Measurements from ENCODE around the gene OR2A25.
"Not testable (repeated sequence)": the region's sequence is repeated elsewhere in the genome, so short reads cannot be mapped to it uniquely, and the experiment has no call there.

The OR2A25 gene

DNA sequence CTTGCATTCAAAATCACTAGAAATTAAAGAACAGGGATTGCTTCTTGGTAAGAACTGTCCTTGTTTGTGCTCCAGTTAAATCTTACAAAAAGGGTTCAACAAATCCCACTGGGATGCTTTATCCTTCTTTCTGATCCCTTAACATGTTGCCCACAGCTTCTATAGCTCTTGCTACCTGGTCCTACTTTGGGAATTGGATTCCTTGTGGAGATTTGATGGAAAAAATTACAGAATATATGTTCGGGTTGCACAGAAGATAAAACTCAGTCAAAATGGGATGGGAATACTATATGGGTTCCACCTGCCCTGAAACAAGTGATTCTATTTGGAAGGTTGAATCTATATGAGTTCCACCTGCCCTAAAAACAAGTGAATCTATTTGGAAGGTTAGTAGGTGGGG lies at the start of gene OR2A25:
Gene OR2A25 (plus strand): TSS at position 301 of the 400 bp plus-strand sequence. CDS start 4,409 bp downstream, outside the sequence.
- no peak for DNase-seq

DNA sequence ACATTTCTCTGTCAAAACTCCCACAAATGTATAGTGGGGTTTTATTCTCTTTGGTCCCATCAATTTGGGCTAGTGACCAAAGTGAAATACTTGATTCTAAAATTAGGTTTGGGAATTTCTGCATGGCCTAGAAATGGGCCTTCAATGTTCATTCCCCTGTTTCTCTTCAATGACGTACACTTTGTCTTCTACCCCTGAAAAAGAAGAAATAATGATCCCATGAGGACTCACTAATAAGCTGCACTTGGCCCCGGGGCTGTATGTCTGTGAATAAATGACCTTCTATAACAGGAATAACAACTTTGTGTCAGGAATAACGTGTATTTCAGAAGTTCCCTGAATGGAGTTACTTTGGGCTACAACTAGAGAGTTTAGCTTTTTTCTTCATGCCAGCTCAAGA lies 49.3 kb upstream of the OR2A25 start:
- no peak for DNase-seq

DNA sequence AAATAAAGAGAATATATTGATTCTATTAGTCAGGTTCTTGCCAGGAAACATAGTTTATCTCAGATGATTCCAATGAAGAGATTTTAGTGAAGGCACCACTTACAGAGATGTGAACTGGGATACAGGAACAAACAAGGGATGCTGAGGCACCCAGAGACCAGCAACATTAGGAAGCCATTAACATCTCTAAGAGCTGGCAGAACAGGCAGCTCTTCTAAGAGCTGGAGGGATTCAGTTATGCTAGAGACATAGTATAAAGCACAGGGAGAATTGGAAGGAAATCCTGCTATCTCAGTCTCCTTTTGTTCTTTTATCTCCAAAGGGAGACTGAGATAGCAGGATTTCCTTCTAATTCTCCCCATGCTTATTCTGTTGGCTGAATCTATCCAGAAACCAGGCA lies 47.4 kb upstream of the OR2A25 start:
- DNase-seq = no peak

- no peak for DNase-seq
These were observed 46.3 kb upstream of the OR2A25 start for GRCh38 chr7:144023171-144023827.

GRCh38 chr7:144024213-144024612 lies 45.4 kb upstream of the OR2A25 start:
- DNase-seq = no peak

DNA sequence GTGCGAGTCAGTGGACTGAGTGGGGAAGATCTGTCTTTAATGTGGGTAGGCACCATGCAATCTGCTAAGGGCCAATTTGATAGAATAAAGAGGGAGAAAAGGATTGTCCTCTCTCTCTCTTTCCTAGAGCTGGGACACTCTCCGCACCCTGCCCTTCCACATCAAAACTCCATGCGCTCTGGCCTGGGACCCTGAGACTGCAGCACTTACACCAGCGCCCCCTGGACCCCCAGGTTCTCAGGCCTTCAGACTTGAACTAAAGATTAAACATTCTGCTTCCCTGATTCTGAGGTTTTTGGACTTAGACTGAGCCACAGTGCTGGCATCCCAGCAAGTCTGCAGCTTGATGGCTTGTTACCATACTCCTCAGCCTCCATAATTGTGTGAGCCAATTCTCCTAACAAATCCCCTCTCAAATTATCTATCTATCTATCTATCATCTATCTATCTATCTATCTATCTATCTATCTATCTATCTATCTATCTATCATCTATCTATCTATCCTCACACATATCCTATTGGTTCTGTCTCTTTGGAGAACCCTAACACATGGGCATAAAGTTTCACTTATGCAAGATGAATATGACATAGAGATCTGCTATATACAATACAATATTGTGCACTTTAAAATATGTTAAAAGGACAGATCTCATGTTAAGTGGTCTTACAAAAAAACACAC lies 43.3 kb upstream of the OR2A25 start:
- no peak for DNase-seq

GRCh38 chr7:144027070-144027469 lies 42.5 kb upstream of the OR2A25 start:
- peak in 1 of 2 experiments; percentile 22 for DNase-seq

DNA sequence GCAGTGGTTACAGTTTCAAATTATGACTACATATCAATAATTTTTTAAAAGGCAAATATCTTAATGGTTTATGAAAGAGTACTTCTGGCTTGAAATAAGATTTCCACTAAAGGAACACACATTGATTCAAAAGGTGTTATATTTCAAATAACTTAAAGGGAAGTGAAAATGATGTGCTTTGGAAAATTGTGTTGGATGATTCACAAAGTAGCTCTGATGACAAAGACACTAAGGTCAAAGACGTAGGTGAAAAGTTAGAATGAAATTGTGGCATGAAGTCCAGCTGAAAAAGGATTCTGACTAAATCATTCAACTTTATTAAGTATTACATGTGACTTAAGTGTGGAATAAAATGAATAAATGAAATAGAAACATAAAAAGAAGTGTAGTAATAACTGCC lies 41.6 kb upstream of the OR2A25 start:
- no peak for DNase-seq

GRCh38 chr7:144028547-144028946 lies 41.1 kb upstream of the OR2A25 start:
- no peak for DNase-seq

GRCh38 chr7:144032516-144032915 lies 37.1 kb upstream of the OR2A25 start:
- no peak for DNase-seq

GRCh38 chr7:144032985-144033709 lies 36.5 kb upstream of the OR2A25 start:
- no peak for DNase-seq

DNA sequence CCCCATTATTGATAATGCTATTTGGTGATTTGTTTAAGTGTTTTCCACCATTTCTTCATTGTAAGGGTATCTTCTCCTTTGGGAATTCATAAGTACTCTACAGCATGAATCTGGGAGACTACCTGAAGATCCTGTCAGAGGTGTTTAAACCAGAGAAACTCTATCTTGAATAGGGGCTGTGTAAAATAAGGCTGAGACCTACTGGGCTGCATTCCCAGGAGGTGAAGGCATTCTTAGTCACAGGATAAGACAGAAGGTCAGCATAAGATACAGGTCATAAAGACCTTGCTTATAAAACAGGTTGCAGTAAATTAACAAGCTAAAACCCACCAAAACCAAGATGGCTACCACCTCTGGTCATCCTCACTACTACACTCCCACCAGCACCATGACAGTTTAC lies 34.2 kb upstream of the OR2A25 start:
- DNase-seq = no peak

DNA sequence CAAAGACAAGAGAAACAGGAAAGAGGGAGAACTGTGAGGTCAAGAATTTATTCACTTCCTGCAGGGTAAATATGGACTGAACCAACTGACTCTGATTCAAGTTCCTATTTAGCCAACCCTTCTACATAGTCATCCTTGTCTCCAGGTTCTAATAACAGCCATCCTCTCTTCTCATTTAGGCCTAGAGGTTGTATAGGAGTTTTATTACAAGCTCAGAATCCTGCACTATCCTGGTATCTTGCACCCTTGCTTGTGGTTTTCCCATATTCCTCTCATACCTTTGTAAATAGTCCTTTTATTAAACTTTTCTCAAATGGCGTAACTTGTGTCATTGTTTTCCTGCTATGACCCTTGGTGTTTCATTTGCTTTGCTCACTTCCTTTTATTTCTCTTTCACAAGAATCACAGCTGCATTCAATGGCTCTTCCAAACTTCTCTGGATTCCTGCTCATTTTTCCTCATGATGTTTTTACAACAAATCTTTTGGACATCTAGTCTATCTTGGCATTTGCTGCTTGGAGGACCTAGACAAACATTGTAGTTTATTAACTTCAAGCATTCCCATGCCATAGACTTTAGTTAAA lies 33.2 kb upstream of the OR2A25 start:
- no peak for DNase-seq

DNA sequence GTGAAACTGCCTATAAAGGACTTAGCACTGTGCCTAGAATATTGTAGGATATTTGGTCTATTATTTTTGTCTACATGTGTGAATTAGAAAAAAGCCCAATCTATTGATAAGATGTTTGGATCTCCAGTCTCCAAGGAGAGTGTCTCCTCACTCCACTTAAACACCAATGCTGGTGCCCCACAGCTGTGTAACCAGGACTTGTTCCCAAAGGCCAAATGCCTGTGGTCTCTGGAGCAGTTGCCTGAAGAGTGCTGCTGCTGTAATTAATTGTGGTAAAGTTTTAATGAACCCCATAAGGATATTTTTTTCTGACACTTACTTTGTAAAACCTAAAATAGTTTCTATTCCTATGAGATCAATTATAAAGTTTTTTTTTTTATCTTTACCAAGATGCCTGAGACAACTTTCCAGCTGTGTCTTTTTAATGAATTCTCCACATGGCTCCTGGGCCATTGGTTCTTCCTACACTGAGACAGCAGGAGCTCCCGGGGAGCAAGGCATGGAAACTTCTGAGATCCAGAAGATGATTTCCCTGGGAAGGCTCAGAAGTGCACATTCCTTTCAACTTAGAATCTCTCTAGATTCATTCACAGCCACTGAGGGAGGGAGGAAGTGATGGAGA lies 32.1 kb upstream of the OR2A25 start:
- DNase-seq = no peak

- DNase-seq = no peak
These were observed 30.7 kb upstream of the OR2A25 start for GRCh38 chr7:144038887-144039286.

DNA sequence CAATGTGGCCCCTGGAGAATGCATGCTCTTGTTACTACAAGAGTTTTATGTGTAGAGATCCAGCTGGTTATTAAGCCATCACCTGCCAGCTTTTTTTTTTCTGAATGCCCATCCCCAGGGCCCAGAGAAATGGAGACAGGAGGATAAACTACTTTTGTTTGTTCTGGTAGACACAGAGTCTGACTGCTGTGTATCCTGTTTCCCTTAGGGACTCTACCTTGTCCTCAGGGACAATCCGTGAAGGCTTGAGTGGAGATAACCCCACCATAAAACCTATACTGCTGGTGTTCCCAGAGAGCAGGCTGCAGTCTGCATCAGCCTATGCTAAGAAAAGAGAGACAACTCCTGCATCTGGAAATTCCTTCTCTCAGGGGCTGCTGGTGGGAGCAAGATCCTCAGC lies 21.0 kb upstream of the OR2A25 start, which contains the start of gene OR2A5:
Gene OR2A5 (plus strand): TSS at position 301 of the 400 bp plus-strand sequence. CDS start 1,454 bp downstream, outside the sequence.
- no peak for DNase-seq

- DNase-seq = no peak
These were observed 20.1 kb upstream of the OR2A25 start for GRCh38 chr7:144049491-144049890.

DNA sequence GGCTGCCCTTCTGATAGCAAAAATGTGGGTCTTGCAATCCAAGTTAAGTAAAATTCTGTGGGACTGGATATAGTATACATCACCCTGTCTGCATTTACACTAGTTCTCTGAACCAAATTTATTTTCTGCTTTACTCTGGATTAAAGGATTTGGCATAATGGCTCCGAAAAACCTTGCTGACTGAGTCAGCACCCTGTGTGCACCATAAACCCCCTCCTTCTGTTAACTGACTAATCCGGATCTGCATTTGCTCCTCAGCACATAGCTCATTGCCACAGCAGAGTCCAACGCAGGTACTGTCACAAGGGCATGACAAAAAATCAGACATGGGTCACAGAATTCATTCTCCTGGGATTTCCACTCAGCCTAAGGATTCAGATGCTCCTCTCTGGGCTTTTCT lies 19.5 kb upstream of the OR2A25 start:
- DNase-seq = no peak

DNA sequence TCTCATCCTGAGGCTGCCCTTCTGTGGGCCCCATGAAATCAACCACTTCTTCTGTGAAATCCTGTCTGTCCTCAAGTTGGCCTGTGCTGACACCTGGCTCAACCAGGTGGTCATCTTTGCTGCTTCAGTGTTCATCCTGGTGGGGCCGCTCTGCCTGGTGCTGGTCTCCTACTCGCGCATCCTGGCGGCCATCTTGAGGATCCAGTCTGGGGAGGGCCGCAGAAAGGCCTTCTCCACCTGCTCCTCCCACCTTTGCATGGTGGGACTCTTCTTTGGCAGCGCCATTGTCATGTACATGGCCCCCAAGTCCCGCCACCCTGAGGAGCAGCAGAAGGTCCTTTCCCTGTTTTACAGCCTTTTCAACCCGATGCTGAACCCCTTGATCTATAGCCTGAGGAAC lies 18.7 kb upstream of the OR2A25 start:
- DNase-seq = not testable (repeated sequence)

DNA sequence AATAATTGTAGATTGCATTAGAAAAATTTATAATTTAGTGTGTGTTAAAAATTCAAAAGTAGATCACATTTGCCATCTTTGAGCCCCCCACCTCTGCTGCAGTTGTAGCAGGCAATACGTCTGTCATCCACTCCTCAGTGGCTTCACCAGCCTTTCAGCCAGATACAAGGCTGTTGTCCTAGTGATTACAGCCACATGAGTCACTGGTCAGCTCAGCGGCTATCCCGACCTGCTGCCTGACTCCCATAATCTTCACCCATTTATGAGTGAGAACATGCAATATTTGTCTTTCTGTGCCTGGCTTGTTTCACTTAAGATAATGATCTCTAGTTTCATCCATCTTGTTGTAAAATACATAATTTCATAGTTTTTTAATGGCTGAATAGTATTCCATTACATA lies 11.7 kb upstream of the OR2A25 start:
- no peak for DNase-seq

DNA sequence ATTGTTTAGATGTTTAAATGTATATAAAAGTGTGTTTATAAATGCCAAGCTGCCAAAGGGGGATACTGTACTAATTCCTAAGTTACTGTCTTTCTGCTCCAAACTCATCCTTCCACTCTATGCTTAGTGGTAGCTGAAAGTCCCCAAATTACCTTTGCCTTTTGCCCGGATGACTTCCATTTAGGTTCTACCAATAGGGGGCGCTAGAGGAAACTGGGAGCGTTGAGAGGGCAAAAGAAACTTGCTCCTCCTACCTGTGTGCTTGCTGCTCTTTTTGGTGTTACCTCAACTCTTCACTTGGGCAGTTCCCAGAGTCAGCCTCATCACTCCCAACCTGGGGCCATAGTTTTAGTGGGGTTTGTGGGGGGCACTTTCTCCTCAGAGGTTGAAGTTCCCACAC lies 5.9 kb upstream of the OR2A25 start:
- no peak for DNase-seq

- no peak for DNase-seq
These were observed 342 bp downstream of the OR2A25 start for GRCh38 chr7:144069953-144070352.

DNA sequence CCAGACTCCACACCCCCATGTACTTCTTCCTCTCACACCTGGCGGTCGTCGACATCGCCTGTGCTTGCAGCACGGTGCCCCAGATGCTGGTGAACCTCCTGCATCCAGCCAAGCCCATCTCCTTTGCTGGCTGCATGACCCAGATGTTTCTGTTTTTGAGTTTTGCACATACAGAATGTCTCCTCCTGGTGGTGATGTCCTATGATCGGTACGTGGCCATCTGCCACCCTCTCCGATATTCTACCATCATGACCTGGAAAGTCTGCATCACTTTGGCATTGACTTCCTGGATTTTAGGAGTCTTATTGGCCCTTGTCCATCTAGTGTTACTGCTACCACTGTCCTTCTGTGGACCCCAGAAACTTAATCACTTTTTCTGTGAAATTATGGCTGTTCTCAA lies 4.8 kb downstream of the OR2A25 start:
- no peak for DNase-seq

Measured in NCI-H526 (cell line).